GM21390 (cell line): ENCODE data around the gene MAP3K5.

Source experiments
- ATAC-seq: cut with Tn5 transposase; IDR thresholded peaks from one replicate; pipeline ENCODE4 v1.9.1; 2021; ENCODE audit not compliant: unreplicated experiment

MAP3K5 gene

DNA sequence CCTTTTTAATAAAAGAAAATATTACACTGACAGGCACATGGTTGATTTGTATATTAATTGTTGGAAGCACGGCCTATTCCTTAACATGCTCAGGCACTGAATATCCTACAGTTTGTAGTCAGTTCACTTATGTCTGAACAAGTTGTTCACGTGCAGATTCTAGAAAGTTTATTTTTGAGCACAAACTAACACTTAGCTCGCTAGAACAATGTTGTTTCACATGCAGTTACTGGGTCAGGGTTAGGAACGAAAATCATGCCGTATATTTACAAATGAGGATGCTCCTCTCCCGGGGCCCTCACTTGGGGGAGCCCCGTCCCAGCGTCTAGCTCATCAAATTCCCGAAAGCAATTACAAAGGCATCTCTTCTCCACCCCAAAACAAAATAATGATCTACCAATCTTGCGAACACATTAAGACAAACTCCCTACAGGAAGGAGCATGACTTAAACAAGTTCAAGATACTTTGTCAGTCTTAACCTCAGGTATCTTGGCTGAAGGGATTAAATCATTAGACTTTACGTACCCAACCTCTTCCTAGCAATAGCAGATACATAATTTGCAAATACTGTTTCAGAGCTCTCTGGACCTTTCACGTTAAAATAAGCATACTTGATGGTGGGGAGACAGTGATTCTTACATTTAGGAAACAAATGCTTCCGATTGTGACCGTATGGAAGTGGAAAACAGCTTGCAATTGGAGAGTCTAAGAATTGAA is 243.5 kb downstream of the MAP3K5 start:
- no peak for ATAC-seq

DNA sequence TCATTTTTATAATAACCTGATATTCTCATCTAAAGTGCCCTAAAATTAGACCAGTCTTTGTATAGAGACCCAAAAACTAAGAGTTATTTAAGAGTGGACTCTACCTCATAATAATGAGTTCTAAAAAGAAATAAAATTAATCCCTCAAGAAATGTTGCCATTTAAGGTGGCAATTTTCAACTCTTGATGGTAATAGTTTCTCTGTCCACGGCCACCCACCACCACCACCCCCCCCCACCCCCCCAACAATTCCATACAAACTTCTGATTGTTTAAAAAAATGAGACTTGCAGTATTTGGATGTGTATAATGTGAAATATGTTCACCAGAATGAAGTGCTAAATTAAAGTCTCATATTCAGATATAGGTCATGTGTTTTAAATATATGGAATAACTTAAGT is 244.4 kb downstream of the MAP3K5 start:
- ATAC-seq, result no peak

DNA sequence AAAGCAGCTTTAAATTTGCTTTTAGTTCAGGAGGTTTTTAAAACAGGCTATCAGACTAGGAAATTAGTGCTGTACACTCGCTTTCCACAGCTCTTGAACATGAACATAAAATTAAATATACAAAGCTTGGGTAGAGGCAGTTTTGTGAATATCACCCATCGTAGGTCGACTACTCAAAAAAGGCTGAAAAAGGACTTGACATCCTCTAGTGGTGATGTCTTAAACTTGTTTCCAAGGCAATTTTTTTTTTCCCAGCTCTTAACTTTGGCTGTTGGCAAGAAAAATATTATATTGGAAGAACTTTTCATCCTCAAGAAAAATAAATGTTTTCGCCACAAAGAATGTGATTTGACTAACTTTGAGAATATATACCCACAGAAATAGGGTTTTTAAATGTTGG is 244.9 kb downstream of the MAP3K5 start:
- no peak for ATAC-seq

- no peak for ATAC-seq
Observed at GRCh38 chr6:136546331-136546730, 245.9 kb downstream of the MAP3K5 start.

DNA sequence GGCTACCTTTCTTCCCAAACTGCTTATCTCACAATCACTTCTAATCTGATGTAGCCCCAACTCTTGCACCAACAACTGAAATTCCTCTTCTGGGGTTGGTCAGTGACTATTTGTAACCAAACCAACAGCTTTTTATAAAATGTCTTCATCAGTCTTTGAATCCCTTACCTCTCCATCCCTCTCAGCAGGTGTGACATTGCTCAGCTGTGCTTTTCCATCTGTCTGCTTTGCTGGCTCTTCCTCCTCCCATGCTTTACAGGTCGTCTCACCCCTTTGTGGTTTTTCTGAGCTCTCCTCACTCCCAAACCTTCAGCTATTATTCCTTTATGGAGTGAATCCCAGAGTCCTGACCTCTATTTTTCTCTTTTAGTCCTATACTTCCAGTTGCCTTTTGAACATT is 248.0 kb downstream of the MAP3K5 start:
- ATAC-seq, result no peak

DNA sequence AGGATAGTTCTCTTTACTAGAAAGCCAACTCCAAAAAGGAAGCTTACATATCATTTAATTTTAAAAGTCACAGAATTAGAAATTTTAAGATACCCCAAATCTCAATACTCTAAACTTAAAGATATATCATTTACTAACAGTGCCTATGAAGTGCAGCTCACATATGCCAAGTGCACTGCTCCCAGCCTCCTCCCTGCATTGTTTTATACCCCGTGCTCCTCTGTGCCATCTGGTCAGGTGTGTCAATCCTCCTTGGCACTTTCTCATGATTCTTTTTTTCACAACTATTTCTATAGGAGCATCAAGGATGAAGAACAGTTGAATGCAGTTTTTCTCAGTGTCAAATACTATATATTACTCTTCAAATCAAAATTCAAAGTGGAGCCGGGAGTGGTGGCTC is 250.9 kb downstream of the MAP3K5 start:
- no peak for ATAC-seq

DNA sequence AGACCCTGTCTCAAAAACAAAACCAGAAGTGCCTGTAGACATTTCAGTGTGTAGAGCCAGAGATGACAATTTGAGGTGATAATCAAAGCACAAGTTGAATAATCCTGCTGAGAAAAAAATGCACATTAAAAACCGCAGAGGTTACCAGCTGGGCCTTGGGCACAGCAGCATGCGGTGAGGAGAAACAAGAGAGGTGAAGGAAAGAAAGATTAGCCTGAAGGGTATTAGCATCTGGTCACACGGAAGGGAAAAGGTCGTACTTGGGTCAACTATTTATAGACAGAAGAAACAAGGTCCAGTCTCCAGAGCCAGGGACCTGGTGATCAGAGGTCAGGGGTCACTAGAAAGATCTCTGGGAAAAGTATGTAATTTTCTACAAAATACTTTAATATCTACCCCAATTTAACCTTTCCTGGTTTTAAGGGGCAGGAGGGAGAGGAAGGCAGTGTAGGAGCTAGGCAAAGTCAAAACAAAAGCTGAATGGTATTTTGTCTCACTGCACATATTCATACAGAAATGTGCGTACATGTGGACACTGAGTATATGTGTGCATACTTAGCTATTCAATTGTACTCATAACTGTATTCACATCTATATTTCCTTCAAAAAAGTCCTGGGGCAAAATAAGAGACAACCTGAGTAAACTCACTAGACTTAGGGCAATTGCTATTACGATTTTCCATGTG is 252.2 kb downstream of the MAP3K5 start:
- ATAC-seq, result no peak

GRCh38 chr6:136538836-136539235 is 253.4 kb downstream of the MAP3K5 start:
- no peak for ATAC-seq

GRCh38 chr6:136535880-136536650 is 256.2 kb downstream of the MAP3K5 start:
- no peak for ATAC-seq

DNA sequence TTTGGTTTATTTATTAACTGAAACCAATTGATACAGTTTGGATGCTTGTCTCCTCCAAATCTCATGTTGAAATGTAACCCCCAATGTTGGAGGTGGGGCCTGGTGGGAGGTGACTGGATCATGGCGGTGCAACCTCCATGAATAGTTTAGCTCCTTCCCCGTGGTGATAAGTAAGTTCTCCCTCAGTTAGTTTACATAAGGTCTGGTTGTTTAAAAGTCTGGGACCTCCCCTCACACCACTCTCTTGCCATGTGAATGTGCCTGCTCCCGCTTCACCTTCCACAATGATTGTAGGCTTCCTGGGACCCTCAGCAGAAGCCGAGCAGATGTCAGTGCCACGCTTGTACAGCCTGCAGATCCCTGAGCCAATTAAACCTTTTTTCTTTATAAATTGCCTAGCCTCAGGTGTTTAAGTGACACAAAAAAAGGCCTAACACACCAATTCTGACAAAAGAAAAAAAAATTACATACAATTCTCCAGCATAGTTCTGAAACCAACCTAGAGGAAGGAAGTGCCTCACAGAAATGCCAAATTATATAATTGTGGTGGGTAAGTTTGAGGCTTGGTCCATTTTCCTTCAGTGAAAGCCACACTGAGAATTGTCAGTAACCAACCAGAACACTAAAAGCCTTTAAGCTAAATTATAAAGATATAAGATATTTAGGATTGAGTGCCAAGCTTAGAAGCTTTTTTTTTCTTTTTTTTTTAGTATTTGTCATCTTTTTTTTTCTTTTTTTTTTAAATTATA is 257.1 kb downstream of the MAP3K5 start:
- no peak for ATAC-seq

- ATAC-seq, result no peak
Observed at GRCh38 chr6:136534268-136534667, 258.0 kb downstream of the MAP3K5 start.

DNA sequence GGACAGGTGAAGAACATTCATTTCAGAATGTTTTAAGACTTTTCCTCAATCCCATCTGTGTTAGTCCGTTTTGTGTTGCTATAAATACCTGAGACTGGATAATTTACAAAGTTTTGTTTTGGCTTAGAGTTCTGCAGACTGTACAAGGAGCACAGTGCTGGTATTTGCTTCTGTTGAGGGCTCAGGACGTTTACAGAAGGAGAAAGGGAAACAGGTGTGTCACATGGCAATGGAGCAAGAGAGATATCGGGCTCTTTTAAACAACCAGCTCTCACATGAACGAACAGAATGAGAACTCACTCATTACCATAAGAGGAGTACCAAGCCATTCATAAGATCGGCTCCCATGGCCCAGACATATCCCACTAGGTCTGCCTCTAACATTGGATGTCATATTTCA is 258.8 kb downstream of the MAP3K5 start:
- ATAC-seq, result no peak

- ATAC-seq, result no peak
Observed at GRCh38 chr6:136532030-136532429, 260.2 kb downstream of the MAP3K5 start.

- no peak for ATAC-seq
Observed at GRCh38 chr6:136529710-136530109, 262.6 kb downstream of the MAP3K5 start.

DNA sequence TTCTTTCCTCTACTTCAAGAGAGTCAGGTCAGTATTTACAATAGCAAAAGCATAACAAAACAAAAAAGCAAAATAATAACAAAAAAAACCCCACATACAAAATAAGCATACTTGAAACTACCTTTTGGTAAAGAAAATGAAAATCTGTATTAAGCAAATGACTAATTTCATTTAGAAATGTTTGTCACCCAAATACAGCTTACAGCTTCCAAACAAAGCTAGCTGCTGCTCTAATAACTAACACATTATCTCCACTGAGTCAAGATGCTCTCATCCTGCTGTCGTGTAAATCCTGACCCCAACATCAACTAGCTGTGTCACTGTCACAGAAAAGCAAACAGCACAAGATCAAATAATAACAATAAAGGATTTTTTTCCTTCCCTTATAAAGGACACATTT is 263.8 kb downstream of the MAP3K5 start:
- no peak for ATAC-seq

- ATAC-seq, result no peak
Observed at GRCh38 chr6:136527831-136528230, 264.4 kb downstream of the MAP3K5 start.

DNA sequence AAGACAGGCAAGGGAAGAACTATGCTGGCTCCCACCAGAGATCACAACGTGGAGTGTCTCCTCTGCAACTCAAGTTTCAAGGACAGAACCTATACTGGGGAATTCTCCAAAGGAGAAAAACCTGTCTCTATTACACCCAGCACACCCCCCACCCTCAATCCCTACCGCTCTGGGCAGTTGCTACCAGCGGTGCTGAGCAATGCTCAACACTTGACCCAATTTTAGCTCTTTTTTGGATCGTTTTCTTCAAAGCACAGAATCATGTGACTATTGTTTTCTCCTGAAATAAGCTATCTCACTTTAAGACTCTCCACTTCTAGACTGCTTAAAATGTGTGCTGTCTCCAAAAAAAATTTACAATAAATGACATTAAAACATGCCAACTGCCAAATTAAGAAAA is 265.3 kb downstream of the MAP3K5 start:
- ATAC-seq, result no peak

- no peak for ATAC-seq
Observed at GRCh38 chr6:136526196-136526930, 265.9 kb downstream of the MAP3K5 start.

DNA sequence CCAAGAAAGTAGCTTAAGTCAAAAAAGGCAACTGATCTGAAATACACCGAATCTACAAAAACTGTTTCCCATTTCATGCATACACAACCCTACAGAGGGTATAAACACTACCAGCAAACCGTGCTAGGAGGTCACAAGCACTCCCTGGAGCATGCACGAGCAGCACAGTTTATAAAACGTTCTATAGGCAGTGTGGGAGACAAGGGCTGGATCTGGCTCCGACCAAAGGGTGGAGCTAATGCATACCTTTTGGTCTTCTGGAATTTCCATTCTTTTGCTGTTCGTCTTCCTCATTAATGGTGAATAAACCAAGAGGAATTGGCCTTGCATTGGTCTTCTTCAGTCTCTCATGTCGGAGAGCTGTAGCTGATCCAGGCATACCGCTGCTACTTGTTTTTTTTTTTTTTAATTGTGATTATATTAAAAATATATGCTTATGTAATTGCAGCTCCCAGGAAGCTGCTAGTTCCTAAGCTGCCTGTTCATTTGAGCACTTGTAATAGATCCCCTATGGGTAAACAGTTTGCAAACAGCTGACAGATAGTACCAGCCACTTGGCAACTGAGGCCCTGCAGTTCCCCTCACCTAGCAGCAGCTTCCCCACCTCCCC is 266.6 kb downstream of the MAP3K5 start:
- ATAC-seq, result no peak

DNA sequence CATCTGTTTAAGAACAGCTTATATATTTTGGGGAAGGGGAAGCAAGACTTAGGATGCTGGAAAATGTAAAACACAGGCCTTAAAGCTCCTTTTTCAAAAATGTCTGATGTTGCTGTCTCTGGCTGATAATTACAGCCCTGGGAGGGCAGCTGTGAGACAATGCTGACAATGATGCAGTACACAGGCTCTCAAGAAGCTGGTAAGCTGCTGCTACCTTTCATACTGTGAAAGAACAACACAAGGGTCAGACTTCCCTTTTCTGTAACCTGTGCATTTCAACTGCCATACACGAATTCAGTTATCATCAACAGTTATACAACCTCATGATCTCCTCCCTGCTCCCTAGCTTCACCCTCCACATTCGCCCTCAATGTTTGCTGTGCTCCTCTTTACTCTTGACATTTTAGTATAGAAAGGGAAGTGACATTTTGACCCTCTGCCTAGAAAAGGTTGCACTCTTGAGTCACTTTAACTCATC is 267.3 kb downstream of the MAP3K5 start:
- ATAC-seq, result no peak
